ENCODE measurements around the gene DMRT1.
"Not testable (repeated sequence)": the region's sequence is repeated elsewhere in the genome, so short reads cannot be mapped to it uniquely, and the experiment has no call there.

DMRT1 gene

DNA sequence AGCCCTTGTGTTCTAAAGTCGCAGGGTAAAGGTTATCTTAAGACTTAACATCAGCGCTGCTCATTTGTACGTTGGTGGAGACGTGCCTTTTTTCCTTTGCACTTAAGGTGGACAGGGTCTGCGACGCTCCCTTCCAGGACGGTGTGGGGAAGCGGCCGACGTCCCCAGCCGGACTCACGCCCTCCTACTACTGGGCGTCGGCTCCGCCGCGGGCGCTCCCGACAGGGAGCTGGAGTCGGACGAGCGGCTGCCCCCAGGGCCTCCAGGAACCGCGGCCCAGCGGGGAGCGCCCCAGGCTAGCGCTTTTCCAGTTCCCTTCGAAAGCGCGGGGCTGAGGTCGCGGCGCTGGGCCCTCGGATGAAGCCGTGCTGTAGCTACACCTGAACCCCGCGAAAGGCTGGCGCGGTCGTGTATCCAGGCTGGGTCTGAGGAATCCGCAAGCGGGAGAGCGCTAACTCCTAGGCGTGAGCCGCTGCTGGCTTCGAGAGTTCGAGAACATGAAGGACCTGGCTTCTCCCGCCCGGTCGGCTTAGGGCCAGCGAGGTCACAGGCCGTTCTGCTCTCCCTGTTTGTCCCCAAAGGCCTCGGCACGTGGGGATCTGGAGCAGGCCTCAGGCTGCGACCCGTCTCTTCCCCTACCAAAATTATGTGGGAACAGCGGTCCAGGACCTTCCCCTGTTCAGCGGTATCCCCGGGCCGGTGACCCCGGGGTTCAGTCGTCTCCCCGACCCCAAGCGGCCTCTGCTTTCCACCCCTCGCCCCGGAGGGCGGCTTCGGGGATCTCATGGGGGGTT is 131.2 kb downstream of the DMRT1 start:
- no peak for DNase-seq

- no peak for DNase-seq
Measured at GRCh38 chr9:973295-973834, 131.9 kb downstream of the DMRT1 start.

GRCh38 chr9:974031-974995 is 132.8 kb downstream of the DMRT1 start:
- DNase-seq: no peak

DNA sequence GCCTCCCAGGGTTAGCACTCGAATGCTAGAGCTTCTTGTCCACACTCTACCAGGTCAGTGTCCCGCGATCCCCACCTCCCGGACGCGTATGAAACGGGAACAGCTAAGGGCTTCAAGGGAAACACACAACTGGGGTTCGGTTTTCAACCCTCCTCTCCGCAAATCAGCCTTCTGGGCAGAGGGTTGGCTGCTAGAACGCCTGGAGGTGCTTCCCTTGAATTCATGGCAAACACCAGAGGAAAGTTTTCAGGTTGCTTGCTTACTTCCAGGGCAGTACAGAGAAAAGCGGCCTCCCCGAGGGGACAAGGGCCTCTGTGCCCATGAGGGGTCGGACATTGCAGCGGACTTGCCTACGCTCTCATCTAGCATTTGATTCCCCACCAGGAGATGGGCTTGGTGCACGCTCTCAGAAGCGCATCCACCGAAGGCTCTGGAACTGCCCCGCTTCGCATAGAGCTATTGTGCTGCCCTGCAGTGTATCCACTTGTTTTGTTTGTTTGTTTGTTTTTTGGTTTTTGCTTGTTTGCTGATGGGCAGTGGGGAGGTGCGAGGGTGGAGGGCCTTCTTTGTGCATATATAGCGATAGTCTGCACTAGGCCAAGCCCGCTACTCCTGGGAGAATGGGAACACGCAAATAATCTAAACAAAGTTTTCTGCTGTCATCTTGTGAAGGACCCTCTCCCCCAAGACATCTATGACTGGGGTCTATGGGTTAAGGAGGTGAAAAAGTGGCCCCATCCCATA is 133.7 kb downstream of the DMRT1 start:
- no peak for DNase-seq

GRCh38 chr9:975740-976257 is 134.3 kb downstream of the DMRT1 start:
- no peak for DNase-seq

GRCh38 chr9:976258-976942 is 134.9 kb downstream of the DMRT1 start, which contains the start of gene DMRT3:
DMRT3 (plus strand) TSS chr9:976655; CDS start chr9:977002, 347 bp downstream.
- peak; percentile 21 for DNase-seq

GRCh38 chr9:976943-977837 is 135.7 kb downstream of the DMRT1 start:
- DNase-seq: peak; percentile 6

DNA sequence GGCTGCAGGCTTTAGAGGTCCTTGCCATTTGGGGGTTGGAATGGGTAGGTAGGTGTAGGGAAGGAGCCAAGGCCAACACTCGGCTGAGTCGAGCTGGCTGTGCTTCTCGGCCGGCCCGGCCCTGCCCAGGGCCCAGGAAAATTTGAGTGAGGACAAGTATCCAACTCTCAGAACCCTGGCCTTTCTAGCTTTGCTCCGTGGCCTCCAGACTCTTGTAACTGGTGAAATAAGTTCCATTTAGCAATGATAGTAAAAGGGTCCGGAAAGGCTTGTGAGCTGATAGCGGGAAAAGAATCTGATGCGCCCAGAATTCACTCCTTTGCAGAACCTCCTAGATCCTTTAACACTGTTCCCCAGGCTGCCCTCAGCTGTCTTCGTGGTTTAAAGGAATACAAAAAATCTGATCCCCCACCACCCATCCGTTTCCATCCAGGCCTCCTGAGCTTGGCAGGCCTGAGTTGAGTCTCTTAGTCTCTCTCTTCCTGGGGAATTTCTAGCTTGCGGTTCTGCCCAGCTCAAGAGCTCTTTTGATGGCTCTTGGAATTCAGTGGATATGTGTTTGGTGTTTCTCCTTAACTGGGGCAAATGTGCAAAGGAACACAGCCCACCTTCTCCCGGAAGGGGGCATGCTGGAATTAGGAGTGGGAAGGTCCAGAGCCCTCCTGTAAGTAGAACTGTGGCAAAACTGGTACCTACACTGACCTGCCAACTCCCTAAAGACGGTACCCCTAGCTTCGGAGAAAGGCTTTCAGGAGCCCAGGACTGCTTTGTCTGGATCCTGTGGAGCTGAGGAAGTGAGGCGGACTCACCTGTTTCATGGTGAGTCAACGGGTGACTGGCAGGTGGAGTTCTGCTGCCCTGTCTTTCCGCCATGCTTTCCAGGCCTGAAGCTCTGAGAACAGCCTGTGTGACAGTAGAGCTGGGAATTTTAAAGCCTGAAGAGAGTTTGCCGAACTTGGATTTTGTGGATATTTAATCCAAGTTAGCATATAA is 136.6 kb downstream of the DMRT1 start:
- DNase-seq: no peak

- DNase-seq: no peak
Measured at GRCh38 chr9:979983-980382, 138.5 kb downstream of the DMRT1 start.

DNA sequence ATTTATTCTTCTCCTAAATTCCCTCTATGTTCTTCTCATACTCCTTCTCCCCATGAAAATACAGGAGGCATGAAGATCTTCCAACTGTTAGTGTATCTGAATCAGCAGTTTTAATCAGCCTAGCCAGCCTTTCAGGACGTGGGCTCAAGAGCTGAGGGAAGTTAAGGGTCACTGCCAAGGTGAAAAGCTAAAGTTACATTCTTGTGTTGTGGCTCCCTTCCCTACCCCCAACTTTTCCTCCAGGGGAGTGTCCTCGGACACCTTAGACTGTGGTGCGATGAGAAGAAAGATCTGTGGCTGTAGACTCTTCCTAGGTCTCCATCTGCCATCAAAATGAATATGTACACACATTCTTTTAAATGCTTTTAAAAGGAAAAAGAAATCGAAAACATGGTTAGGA is 139.1 kb downstream of the DMRT1 start:
- no peak for DNase-seq

GRCh38 chr9:981491-981898 is 140.0 kb downstream of the DMRT1 start:
- DNase-seq: no peak

GRCh38 chr9:982394-983230 is 141.1 kb downstream of the DMRT1 start:
- DNase-seq: peak; percentile 11

- peak; percentile 17 for DNase-seq
Measured at GRCh38 chr9:994005-994404, 152.5 kb downstream of the DMRT1 start.

GRCh38 chr9:995192-995591 is 153.7 kb downstream of the DMRT1 start:
- no peak for DNase-seq

DNA sequence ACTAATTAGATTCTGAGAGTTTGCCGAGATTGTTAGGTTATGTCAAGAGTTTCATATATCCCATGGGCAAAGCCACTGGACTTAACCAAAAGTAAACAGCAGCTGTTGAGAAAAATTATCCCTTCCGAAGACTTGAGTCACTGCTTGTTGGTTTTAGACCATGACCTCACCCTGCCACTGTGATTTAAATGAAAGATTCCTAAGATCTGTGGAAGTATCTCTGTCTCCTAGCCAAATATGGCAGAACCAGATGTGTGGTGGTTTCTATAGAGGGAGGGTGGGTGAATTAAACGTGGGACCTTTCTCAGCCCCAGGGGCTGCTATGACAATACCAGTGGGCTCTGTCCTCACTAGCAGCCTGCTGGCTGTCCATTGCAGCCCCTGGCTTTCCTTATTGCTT is 154.3 kb downstream of the DMRT1 start:
- DNase-seq: no peak

DNA sequence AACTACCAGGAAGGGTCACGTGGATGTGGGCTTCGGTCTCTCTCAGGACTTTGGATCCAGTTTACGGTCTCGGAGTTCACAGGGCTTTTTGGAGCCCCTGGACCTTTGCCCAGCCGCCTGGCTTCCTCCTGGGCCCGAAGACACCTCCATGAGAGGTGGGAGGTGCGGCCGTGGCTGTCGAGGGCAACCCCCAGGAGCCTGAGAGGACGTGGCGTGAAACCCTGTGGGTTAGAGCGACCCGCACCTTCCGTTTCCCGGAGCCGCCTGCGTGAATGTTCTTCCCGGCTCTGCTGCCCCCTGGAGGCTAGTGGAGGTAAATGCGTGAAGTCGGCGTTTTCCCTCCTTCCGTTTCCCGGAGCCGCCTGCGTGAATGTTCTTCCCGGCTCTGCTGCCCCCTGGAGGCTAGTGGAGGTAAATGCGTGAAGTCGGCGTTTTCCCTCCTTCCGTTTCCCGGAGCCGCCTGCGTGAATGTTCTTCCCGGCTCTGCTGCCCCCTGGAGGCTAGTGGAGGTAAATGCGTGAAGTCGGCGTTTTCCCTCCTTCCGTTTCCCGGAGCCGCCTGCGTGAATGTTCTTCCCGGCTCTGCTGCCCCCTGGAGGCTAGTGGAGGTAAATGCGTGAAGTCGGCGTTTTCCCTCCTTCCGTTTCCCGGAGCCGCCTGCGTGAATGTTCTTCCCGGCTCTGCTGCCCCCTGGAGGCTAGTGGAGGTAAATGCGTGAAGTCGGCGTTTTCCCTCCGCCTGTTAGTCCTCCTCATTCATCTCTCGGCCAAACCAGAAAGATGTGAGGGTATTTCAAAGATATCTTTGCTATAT is 157.0 kb downstream of the DMRT1 start:
- DNase-seq: not testable (repeated sequence)

- DNase-seq: no peak
Measured at GRCh38 chr9:1001838-1002237, 160.3 kb downstream of the DMRT1 start.

GRCh38 chr9:1002678-1003077 is 161.2 kb downstream of the DMRT1 start:
- DNase-seq: no peak

Data from activated CD4-positive, alpha-beta T cell treated with anti-CD3 and anti-CD28 coated beads, Interleukin-10, Interleukin-2, amounts not matched to agents 100 ng/mL and 50 ng/mL, durations not matched to agents 16 hours and 8 hours (primary cell).